ENCODE measurements around the gene MMD2. TPM values are rescaled to one million over a fixed set of nuclear protein-coding genes. Genes with fewer than 3 reads are reported as not detected.

The MMD2 gene
- total RNA-seq, 2 donors from 2014 or later, result not detected

DNA sequence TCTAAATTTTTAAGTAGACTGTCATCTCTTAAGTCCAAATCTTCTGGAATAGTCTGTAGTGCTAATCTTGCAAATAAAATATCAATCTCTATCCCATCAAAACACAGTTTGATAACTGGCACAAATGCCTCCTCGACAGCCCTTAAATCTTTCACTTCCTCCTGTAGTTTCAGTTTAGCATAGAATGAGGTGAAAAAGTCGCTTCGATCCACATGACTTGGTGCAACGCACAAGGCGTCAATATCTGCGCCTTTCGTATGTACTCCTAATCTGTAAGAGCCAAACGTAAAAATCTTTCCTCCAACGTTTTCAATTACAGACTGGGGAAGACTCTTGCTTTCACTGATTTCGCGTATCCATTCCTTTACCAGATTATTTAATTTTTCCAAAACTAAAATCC is 97.8 kb downstream of the MMD2 start:
- H3K27ac ChIP-seq, result no peak overlapping the region
- intact Hi-C loops (cut with DNase I), result no loop called here
- no peaks in the 10 kb centered on the region for H3K4me1 ChIP-seq
- H3K9ac ChIP-seq (ENCODE audit: low read depth in 2 of 2, low read length in 2 of 2), result no peak overlapping the region
- H3K4me3 ChIP-seq, result no peak overlapping the region
- DNase-seq, result no peak
- H3K27me3 ChIP-seq, result peaks cover 7% of the 10 kb centered on the region
- TF ChIP-seq, protein P1, sequence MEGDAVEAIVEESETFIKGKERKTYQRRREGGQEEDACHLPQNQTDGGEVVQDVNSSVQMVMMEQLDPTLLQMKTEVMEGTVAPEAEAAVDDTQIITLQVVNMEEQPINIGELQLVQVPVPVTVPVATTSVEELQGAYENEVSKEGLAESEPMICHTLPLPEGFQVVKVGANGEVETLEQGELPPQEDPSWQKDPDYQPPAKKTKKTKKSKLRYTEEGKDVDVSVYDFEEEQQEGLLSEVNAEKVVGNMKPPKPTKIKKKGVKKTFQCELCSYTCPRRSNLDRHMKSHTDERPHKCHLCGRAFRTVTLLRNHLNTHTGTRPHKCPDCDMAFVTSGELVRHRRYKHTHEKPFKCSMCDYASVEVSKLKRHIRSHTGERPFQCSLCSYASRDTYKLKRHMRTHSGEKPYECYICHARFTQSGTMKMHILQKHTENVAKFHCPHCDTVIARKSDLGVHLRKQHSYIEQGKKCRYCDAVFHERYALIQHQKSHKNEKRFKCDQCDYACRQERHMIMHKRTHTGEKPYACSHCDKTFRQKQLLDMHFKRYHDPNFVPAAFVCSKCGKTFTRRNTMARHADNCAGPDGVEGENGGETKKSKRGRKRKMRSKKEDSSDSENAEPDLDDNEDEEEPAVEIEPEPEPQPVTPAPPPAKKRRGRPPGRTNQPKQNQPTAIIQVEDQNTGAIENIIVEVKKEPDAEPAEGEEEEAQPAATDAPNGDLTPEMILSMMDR (IDR thresholded peaks at IDR 0.05), result no peak
- no peaks in the 10 kb centered on the region for H3K36me3 ChIP-seq
- no peaks in the 10 kb centered on the region for H3K9me3 ChIP-seq

DNA sequence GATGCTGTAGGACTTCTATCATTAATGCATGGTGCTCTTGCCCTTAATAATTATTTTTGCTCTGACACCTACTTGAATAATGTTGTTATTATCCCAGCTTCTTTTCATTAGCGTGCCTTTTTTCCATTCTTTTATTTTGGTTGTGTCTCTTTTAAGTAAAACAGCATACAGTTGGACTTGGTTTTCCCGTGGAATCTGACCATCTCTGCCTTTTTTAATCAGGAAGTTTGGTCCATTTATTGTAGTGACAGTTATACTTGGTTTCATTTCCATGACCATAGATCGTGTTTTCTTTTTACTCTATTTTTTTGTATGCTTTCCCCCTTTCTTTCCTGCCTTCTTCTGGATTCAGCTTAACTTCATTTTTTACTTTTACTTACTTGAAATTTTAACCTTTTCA is 101.8 kb downstream of the MMD2 start:
- Histone ChIP-seq H3K27ac (no peak overlapping the region), H3K36me3 (no peaks in the 10 kb centered on the region), H3K9me3 (no peaks in the 10 kb centered on the region), H3K4me3 (no peak overlapping the region), H3K9ac (ENCODE audit: low read depth in 2 of 2, low read length in 2 of 2) (no peak overlapping the region), H3K27me3 (peaks cover 5% of the 10 kb centered on the region), H3K4me1 (no peaks in the 10 kb centered on the region)
- TF ChIP-seq, protein P1 (IDR thresholded peaks at IDR 0.05), result no peak
- intact Hi-C loops (cut with DNase I), result no loop called here
- DNase-seq, result no peak

DNA sequence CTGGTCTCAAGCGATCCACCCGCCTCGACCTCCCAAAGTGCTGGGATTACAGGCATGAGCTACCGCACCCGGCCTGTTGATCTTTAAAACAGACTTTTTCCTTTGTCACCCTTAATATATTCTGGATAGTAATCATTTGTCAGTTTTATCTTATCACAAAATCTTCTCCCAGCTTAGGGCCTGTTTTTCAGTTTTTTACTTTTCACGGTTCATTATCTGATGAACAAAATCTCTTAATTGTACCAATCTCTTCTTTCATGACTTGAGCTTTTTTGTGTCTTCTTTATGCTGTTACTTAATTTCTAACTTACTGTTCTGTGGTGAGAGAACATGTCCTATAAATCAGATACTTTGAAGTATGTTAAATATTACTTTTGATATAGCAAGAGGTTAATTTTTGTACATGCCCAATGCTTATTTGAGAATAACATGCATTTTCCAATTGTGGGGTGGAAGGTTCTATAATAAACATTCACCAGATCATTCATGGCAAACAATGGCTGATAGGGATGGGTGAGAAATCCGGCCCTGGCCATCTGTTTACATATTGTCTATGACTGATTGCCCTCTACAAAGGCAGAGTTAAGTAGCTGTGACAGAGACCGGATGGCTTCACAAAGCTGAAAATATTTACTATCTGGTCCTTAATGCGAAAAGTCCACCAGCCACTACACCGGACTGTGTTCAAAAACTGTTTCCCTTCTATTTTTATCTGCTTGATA is 102.5 kb downstream of the MMD2 start:
- intact Hi-C loops (cut with DNase I), result no loop called here
- Histone ChIP-seq H3K36me3 (no peaks in the 10 kb centered on the region), H3K27me3 (no peaks in the 10 kb centered on the region), H3K4me1 (no peaks in the 10 kb centered on the region), H3K4me3 (no peak overlapping the region), H3K27ac (no peak overlapping the region), H3K9me3 (no peaks in the 10 kb centered on the region), H3K9ac (ENCODE audit: low read depth in 2 of 2, low read length in 2 of 2) (no peak overlapping the region)
- TF ChIP-seq, protein P1 (IDR thresholded peaks at IDR 0.05), result no peak
- no peak for DNase-seq

Other genes starting within 250 kb of the MMD2 start
- 10 to 100 TPM; 27.9 to 49.9 TPM for gene AP5Z1, start 183.6 kb downstream of the MMD2 start, total RNA-seq
- gene PAPOLB, start 97.2 kb downstream of the MMD2 start, total RNA-seq, result under 1 TPM in 1 of 2 donors, not detected in 1; 0.05 TPM
- gene RADIL, start 75.5 kb downstream of the MMD2 start, total RNA-seq, result 1 to 10 TPM in 1 of 2 donors, under 1 TPM in 1; 0.54 to 1.9 TPM
- 10 to 100 TPM in 1 of 2 donors, 1 to 10 TPM in 1; 8.0 to 11.8 TPM for gene RBAK, start 86.7 kb upstream of the MMD2 start, total RNA-seq
- gene WIPI2, start 231.0 kb upstream of the MMD2 start, total RNA-seq, result 10 to 100 TPM; 43.7 to 47.4 TPM